ENCODE results near the gene CLK3. TPM values are rescaled to one million over a fixed set of nuclear protein-coding genes. Genes with fewer than 3 reads are reported as not detected.
"Not testable (repeated sequence)": the region's sequence is repeated elsewhere in the genome, so short reads cannot be mapped to it uniquely, and the experiment has no call there.

Gene CLK3
- total and polyA plus RNA-seq, 7 experiments from 2014 or later, result 57.8 to 273 (median 169) TPM

DNA sequence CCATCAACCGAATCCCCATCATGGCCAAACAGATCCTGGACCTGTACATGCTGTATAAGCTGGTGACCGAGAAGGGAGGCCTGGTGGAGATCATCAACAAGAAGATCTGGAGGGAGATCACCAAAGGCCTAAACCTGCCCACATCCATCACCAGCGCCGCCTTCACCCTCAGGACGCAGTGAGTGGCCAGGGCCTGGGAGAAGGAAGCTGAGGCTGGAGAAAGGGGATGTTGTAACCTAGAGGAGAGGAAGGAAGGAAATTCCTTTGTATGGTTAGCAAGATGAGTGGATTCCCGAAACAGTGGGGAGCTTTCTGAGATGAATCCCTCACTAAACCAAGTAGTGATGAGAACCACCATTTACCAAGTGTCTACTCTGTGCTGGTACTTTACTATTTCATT, 25.8 kb upstream of the CLK3 start:
- peaks cover 0 to 32% (median 8%) of the 10 kb centered on the region in 5 donors for H3K36me3 Mint-ChIP-seq
- intact Hi-C loops (cut with micrococcal nuclease), result no loop called here
- H3K27me3 Mint-ChIP-seq, result no peaks in the 10 kb centered on the region
- H3K27ac Mint-ChIP-seq, result peak overlapping the region in 2 of 9 donors; percentile 31 to 60
- Histone ChIP-seq H3K4me1 (ENCODE audit: control insufficient read depth in 2 of 2, insufficient read depth in 2 of 2, low read length in 2 of 2) (no peaks in the 10 kb centered on the region), H3K4me3 (ENCODE audit: low read length) (no peak overlapping the region), H3K27me3 (ENCODE audit: control insufficient read depth in 2 of 2, insufficient read depth in 2 of 2, low read length in 2 of 2) (no peaks in the 10 kb centered on the region), H3K9me3 (ENCODE audit: control insufficient read depth in 2 of 3, low read length in 3 of 3) (no peaks in the 10 kb centered on the region), H3K36me3 (ENCODE audit: control insufficient read depth in 2 of 3, insufficient read depth in 3 of 3, low read length in 3 of 3) (peaks cover 10 to 87% (median 12%) of the 10 kb centered on the region in 3 experiments), H3K27ac (ENCODE audit: low read depth, low read length) (no peak overlapping the region)
- ATAC-seq, result no peak
- ChIA-PET POLR2A (no interaction called here), CTCF (no interaction called here)
- no peak for DNase-seq
- H3K4me3 Mint-ChIP-seq, result no peak overlapping the region
- no peaks in the 10 kb centered on the region for H3K9me3 Mint-ChIP-seq
- H3K4me1 Mint-ChIP-seq, result peaks cover 0 to 9% (median 0%) of the 10 kb centered on the region in 7 donors

DNA sequence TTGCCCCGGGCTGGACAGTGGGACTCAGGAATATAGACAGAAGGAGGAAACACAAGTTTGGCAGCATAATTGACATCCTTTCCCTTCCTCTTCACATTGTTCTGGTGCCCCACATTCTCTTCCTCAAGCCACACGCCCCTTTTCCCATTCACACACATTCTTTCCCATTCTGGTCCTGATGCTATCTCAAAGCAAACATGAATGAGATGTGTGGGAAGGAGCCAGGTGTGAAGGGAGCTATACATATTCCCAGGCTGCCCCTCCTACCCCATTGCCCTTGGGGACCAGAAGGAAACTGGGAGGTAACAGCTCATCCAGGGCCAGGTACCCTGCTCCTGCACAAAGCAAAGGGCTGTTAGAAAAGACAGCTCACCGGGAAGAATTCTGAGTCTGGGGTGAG, 23.4 kb upstream of the CLK3 start:
- H3K9me3 Mint-ChIP-seq, result no peaks in the 10 kb centered on the region
- Histone ChIP-seq H3K27me3 (ENCODE audit: control insufficient read depth in 2 of 2, insufficient read depth in 2 of 2, low read length in 2 of 2) (no peaks in the 10 kb centered on the region), H3K9me3 (ENCODE audit: control insufficient read depth in 2 of 3, low read length in 3 of 3) (no peaks in the 10 kb centered on the region), H3K4me1 (ENCODE audit: control insufficient read depth in 2 of 2, insufficient read depth in 2 of 2, low read length in 2 of 2) (no peaks in the 10 kb centered on the region), H3K27ac (ENCODE audit: low read depth, low read length) (no peak overlapping the region), H3K4me3 (ENCODE audit: low read length) (no peak overlapping the region), H3K36me3 (ENCODE audit: control insufficient read depth in 2 of 3, insufficient read depth in 3 of 3, low read length in 3 of 3) (peaks cover 10 to 73% (median 12%) of the 10 kb centered on the region in 3 experiments)
- no peaks in the 10 kb centered on the region for H3K27me3 Mint-ChIP-seq
- H3K27ac Mint-ChIP-seq, result peak overlapping the region in 1 of 9 donors; percentile 47
- intact Hi-C loops (cut with micrococcal nuclease), result no loop called here
- CTCF ChIA-PET, result no interaction called here
- H3K4me3 Mint-ChIP-seq, result no peak overlapping the region
- DNase-seq (no peak), ATAC-seq (no peak)
- H3K36me3 Mint-ChIP-seq, result peaks cover 0 to 37% (median 9%) of the 10 kb centered on the region in 5 donors
- peaks cover 0 to 3% (median 0%) of the 10 kb centered on the region in 7 donors for H3K4me1 Mint-ChIP-seq
- POLR2A ChIA-PET, result no interaction called here

DNA sequence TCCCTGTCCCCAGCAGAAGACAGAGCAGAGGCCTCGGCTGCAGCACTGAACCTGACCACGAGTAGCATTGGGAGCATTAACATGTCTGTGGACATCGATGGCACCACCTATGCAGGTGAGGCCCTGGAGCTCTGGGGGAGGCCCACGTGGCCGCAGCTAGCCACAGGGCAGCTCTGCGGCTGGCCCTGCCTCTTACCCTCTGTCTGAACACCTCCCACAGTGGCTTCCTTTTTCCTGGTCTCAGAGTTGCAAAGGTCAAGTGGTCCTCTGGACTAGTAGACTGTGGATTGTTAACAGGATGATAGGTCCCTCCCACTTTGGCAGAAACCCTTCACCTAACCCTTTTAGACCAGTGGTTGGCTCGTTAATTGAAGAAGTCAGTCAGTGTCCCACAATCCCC, 22.5 kb upstream of the CLK3 start:
- POLR2A ChIA-PET, result interaction anchor here (0.8 kb wide), 1 partner anchor 1331 kb away, joined by 3 read pairs; no protein-coding TSS in a partner anchor

DNA sequence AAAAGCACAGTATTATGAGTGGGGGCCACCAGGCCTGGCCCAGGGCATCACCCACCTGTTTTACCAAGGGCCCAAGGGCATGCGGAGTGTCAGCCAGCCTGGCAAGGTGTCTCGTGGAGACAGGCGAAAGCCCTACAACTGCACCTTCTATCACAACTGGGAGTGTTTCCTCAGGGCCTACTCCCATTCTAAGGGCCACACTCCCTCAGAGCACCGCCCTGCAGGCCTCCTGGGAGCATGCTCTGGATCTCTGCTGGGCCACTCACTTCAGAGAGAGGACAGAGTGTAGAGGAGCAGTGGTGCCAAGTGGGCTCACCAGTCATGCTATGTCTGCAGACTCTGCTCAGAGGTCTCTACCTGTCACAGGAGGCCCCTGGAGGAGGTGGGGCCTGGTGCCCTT, 21.2 kb upstream of the CLK3 start:
- no peaks in the 10 kb centered on the region for H3K9me3 Mint-ChIP-seq
- no peak overlapping the region for H3K27ac ChIP-seq (ENCODE audit: low read depth, low read length)
- no peak overlapping the region for H3K4me3 ChIP-seq (ENCODE audit: low read length)
- no peaks in the 10 kb centered on the region for H3K9me3 ChIP-seq (ENCODE audit: control insufficient read depth in 2 of 3, low read length in 3 of 3)
- peak overlapping the region in 1 of 9 donors; percentile 52 for H3K27ac Mint-ChIP-seq
- no peaks in the 10 kb centered on the region for H3K27me3 Mint-ChIP-seq
- DNase-seq, result no peak
- no peak overlapping the region for H3K4me3 Mint-ChIP-seq
- ChIA-PET POLR2A (no interaction called here), CTCF (interaction anchor here (0.9 kb wide), 1 partner anchor 38 kb away, joined by 3 read pairs; no protein-coding TSS in a partner anchor)
- intact Hi-C loops (cut with micrococcal nuclease), result no loop called here
- H3K4me1 ChIP-seq (ENCODE audit: control insufficient read depth in 2 of 2, insufficient read depth in 2 of 2, low read length in 2 of 2), result peaks cover 5 to 10% of the 10 kb centered on the region in 2 donors
- H3K36me3 Mint-ChIP-seq, result peaks cover 0 to 37% (median 10%) of the 10 kb centered on the region in 5 donors
- no peak for ATAC-seq
- peaks cover 12 to 21% (median 18%) of the 10 kb centered on the region in 7 donors for H3K4me1 Mint-ChIP-seq
- H3K27me3 ChIP-seq (ENCODE audit: control insufficient read depth in 2 of 2, insufficient read depth in 2 of 2, low read length in 2 of 2), result no peaks in the 10 kb centered on the region
- H3K36me3 ChIP-seq (ENCODE audit: control insufficient read depth in 2 of 3, insufficient read depth in 3 of 3, low read length in 3 of 3), result peaks cover 10 to 63% (median 12%) of the 10 kb centered on the region in 3 experiments

More for the DNA sequence above, 22.5 kb upstream of the CLK3 start:
- H3K27ac ChIP-seq (ENCODE audit: low read depth, low read length), result no peak overlapping the region
- CTCF ChIA-PET, result no interaction called here
- H3K27me3 ChIP-seq (ENCODE audit: control insufficient read depth in 2 of 2, insufficient read depth in 2 of 2, low read length in 2 of 2), result no peaks in the 10 kb centered on the region
- Mint-ChIP-seq H3K9me3 (no peaks in the 10 kb centered on the region), H3K36me3 (peaks cover 0 to 37% (median 9%) of the 10 kb centered on the region in 5 donors), H3K27ac (no peak overlapping the region), H3K4me1 (peaks cover 3 to 7% (median 4%) of the 10 kb centered on the region in 7 donors), H3K27me3 (no peaks in the 10 kb centered on the region), H3K4me3 (no peak overlapping the region)
- DNase-seq (no peak), ATAC-seq (no peak)
- H3K4me1 ChIP-seq (ENCODE audit: control insufficient read depth in 2 of 2, insufficient read depth in 2 of 2, low read length in 2 of 2), result peaks cover 0 to 2% of the 10 kb centered on the region in 2 donors
- intact Hi-C loops (cut with micrococcal nuclease), result no loop called here
- peaks cover 10 to 66% (median 12%) of the 10 kb centered on the region in 3 experiments for H3K36me3 ChIP-seq (ENCODE audit: control insufficient read depth in 2 of 3, insufficient read depth in 3 of 3, low read length in 3 of 3)
- H3K4me3 ChIP-seq (ENCODE audit: low read length), result no peak overlapping the region
- no peaks in the 10 kb centered on the region for H3K9me3 ChIP-seq (ENCODE audit: control insufficient read depth in 2 of 3, low read length in 3 of 3)

DNA sequence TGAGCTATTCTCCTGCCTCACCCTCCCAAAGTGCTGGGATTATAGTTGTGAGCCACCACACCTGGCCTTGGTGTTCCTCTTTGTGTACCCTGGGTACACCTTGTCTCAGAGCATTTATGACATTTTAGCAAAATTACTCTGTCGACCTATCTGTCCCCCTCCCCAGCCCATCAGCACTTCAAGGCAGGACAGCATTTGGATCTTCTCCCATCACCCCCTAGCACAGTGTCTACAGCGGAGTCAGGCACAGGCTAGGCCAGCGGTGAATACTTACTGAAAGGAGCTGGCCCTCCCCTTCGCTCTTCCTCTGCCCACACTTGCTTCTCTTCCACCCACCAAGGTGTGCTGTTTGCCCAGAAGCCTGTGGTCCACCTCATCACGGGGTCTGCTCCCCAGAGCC, 20.4 kb upstream of the CLK3 start:
- peaks cover 4 to 55% (median 12%) of the 10 kb centered on the region in 3 experiments for H3K36me3 ChIP-seq (ENCODE audit: control insufficient read depth in 2 of 3, insufficient read depth in 3 of 3, low read length in 3 of 3)
- peaks cover 0 to 35% (median 5%) of the 10 kb centered on the region in 5 donors for H3K36me3 Mint-ChIP-seq
- H3K27me3 ChIP-seq (ENCODE audit: control insufficient read depth in 2 of 2, insufficient read depth in 2 of 2, low read length in 2 of 2), result no peaks in the 10 kb centered on the region
- CTCF ChIA-PET, result no interaction called here
- no peak for DNase-seq
- intact Hi-C loops (cut with micrococcal nuclease), result no loop called here
- no peak overlapping the region for H3K4me3 ChIP-seq (ENCODE audit: low read length)
- no peaks in the 10 kb centered on the region for H3K9me3 Mint-ChIP-seq
- POLR2A ChIA-PET, result interaction anchor here (1.0 kb wide), 1 partner anchor 22 kb away, joined by 3 read pairs; no protein-coding TSS in a partner anchor
- no peak overlapping the region for H3K4me3 Mint-ChIP-seq
- H3K27me3 Mint-ChIP-seq, result no peaks in the 10 kb centered on the region
- ATAC-seq, result no peak
- no peak overlapping the region for H3K27ac ChIP-seq (ENCODE audit: low read depth, low read length)
- H3K9me3 ChIP-seq (ENCODE audit: control insufficient read depth in 2 of 3, low read length in 3 of 3), result no peaks in the 10 kb centered on the region
- peaks cover 6 to 13% of the 10 kb centered on the region in 2 donors for H3K4me1 ChIP-seq (ENCODE audit: control insufficient read depth in 2 of 2, insufficient read depth in 2 of 2, low read length in 2 of 2)
- peak overlapping the region in 1 of 9 donors; percentile 3 for H3K27ac Mint-ChIP-seq
- peaks cover 13 to 23% (median 20%) of the 10 kb centered on the region in 7 donors for H3K4me1 Mint-ChIP-seq

DNA sequence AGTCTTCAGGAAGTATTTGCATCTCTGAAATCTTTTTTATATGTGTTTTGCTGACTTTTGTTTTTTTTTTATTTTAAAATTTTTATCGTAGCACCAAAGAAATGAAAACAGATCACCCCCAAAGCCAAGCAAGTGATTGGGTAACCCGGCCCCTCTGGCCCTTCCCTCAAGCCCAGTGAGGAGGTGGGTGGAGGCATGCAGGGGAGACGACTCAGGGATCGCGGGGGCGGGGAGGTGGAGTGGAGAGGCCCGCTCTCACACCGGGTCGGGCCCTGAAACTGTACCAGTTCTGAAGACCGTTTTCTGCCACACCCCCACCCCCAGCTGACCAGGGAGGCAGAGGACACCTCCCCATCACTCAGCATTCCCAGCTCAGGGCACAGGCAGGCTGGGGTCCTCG, 18.9 kb upstream of the CLK3 start:
- Histone ChIP-seq H3K4me1 (ENCODE audit: control insufficient read depth in 2 of 2, insufficient read depth in 2 of 2, low read length in 2 of 2) (peaks cover 6 to 13% of the 10 kb centered on the region in 2 donors), H3K36me3 (ENCODE audit: control insufficient read depth in 2 of 3, insufficient read depth in 3 of 3, low read length in 3 of 3) (peaks cover 0 to 40% (median 7%) of the 10 kb centered on the region in 3 experiments)
- H3K9me3 ChIP-seq (ENCODE audit: control insufficient read depth in 2 of 3, low read length in 3 of 3); H3K4me3 Mint-ChIP-seq; CTCF ChIA-PET; H3K27me3 Mint-ChIP-seq; DNase-seq; H3K27ac ChIP-seq (ENCODE audit: low read depth, low read length); ATAC-seq; intact Hi-C loops (cut with micrococcal nuclease); POLR2A ChIA-PET; H3K4me3 ChIP-seq (ENCODE audit: low read length); H3K27me3 ChIP-seq (ENCODE audit: control insufficient read depth in 2 of 2, insufficient read depth in 2 of 2, low read length in 2 of 2); H3K9me3 Mint-ChIP-seq: not testable (repeated sequence)
- Mint-ChIP-seq H3K4me1 (peaks cover 13 to 24% (median 21%) of the 10 kb centered on the region in 7 donors), H3K27ac (peak overlapping the region in 2 of 9 donors; percentile 16 to 38), H3K36me3 (peaks cover 0 to 26% (median 4%) of the 10 kb centered on the region in 5 donors)
